ENCODE data around the gene CBR3.

CBR3 gene

DNA sequence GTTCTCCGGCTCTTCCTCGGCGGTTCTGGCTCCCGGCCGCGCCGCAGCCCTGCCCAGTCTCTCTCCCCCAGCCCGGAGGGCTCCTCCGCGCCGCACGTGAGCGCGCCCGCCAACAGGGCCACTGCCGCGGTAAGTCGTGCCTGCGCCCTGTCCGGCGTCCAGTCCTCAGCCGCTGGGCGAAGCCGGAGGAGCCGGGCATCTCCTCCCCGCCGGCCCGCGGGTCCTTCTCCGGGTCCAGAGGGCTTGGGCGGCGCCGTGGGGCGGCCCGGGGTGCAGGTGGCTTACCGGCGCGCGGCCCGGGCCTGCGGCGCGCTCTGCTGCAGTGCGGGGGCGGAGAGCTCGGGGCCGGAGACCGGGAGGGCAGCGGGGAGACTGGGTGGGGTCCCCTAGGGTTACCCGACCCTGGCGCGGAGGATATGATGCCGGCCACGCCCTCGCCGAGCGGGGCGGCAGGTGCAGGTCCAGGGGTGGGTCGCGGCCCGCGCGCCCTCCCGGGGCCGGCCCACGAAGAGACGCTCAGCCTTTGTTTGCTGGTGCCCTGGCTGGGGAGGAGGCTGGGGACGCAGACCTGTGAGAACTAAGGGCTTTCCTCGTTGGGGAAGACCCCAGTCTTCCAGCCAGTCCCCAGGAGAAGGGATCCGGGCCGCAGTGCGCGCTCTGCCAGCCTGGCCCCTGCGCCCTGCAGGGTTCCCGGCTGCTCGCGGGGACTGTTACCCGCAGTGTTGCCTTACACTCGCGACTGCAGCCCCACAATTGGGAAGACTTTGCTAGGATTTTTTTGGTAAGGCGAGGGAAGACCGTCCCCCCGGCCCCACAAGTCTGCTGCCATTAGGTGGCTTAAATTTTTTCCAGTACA lies 22.2 kb downstream of the CBR3 start, which contains the start of gene DOP1B:
TSS of gene DOP1B (plus strand) at position 10 of the 856 bp plus-strand sequence. CDS start 7,910 bp downstream, outside the sequence.
- no peak for DNase-seq

GRCh38 chr21:36159356-36159921 lies 24.6 kb downstream of the CBR3 start:
- DNase-seq = no peak

DNA sequence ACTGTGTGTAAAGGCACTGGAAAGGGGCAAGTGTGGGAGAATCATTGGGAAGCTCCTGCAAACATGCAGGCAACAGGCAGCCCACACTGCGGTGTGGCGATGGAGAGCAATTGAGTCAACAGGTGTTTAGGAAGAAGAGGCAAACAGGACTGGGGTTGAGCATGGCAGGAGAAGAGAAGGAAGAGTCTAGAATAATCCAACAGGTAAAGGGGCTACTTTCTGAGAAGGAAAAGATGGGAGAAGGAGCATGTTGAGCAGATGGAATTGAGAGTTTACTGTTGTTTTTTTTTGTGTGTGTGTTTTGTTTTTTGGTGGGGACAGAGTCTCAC lies 25.9 kb downstream of the CBR3 start:
- no peak for DNase-seq

GRCh38 chr21:36162631-36163030 lies 27.8 kb downstream of the CBR3 start:
- no peak for DNase-seq

DNA sequence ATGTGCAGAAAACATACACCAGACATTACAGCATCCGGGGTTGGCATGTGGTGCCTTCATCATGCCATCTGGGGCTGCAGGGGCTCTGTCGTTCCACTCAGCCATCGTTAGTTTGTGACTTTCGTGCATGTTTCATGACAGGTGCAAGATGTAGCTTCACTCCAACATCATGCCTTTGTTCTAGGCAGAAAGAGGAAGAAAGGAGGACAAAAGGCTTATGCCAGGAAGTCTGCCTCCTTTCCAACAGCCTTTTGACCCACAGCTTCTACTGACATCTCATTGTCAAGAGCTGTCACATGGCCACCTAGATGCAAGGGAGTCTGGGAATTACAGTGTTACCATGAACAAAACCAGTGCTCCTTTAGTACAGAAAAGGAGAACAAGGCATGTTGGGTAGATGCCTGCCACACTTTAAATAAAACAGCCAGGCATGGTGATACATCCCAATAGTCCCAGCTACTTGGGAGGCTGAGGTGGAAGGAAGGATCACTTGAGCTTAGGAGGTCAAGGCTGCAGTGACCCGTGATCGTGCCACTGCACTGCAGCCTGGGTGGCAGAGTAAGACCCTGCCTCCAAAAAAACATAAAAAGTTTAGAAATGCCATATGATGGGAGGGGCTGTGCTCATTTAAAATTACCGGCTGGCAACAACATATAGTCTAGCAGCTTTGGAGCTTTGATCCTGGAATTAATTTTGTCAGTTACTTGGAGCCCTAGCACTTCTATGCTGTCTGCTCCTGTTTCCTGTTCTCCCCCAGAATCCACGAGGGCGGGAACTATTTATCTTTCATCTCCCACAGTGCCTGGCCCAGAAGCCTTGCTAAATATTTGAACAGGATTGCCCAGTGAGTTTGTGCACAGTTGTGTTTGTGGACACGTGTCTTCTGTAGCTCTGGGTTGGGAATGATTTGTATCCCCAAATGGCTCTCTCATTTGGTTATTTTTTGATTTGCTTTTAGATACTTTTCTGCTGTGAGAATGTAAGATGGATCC lies 29.2 kb downstream of the CBR3 start:
- DNase-seq = peak; percentile 63

DNA sequence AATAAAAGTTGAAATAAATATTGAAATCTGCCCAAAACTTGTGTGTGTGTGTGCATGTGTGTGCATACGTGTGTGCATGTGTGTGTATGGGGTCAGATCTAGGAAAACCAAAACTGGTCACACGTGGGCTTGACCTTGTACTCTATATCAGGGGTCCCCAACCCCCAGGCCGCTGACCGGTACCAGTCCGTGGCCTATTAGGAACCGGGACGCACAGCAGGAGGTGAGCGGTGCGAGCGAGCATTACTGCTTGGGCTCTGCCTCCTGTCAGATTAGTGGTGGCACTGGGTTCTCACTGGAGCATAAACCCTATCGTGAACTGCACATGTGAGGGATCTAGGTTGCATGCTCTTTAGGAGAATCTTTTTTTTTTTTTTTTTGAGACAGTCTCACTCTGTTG lies 30.5 kb downstream of the CBR3 start:
- no peak for DNase-seq

GRCh38 chr21:36166705-36167104 lies 31.8 kb downstream of the CBR3 start:
- no peak for DNase-seq

DNA sequence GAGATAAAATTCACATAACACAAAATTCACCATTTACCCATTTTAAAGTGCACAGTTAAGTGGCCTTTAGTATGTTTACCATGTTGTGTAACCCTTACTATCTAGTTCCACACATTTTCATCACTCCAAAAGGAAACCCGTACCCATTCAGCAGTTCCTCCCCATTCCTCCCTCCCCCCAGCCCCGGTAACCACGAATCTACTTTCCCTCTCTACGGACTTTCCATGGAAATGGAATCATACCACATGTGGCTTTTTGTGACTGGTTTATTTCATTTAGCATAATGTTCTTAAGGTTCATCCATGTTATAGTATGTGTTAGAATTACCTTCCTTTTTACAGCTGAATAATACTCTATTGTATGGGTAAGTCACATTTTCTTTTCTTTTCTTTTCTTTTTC lies 32.7 kb downstream of the CBR3 start:
- no peak for DNase-seq

- DNase-seq = no peak
These were observed 34.7 kb downstream of the CBR3 start for GRCh38 chr21:36169470-36170128.

DNA sequence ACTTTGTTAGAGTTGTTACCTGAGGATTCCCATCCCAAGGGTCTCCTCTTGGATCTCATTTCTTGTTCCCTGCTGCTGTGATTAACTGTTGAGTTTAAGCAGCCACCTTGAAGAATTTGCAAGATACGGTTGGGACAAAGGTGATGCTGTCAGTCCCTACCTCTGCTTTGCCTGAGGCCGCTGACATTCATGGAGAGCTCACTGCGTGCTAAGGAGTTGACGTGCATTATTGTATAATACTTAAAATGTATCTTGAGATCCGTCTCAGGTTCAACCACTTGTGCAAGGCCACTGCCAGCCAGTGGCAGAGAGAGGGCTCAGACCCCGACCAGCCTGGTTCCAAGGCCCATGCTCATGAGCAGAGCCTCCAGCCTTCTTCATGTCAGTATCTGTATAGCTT lies 35.9 kb downstream of the CBR3 start:
- no peak for DNase-seq

GRCh38 chr21:36171336-36171735 lies 36.5 kb downstream of the CBR3 start:
- no peak for DNase-seq

DNA sequence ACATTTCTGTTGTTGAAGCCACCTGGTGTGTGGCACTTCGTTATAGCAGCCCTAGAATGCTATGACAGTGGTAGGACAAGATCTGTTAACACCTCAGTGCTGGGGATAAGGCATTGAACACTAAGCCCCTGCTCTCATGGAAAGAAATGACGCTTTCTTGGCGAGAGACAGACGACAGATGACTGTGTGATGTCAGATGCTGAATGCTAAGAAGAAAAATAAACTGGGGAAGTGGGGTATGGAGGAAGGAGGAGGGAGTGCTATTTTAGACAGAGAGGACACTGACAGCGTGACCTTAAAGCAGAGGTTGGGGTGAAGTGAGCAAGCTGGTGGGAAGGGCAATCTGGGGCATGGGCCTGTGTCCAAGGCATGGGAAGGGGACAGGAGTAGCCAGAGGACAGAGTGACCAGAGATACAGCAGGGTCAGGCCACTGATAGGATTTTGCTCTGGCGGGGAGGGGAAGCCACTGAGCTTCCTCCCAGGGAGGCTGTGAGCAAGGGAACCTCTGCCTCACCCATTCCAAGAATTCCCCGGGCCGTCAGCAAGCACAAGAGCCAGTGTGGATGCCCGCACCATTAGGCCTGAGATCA lies 37.0 kb downstream of the CBR3 start:
- DNase-seq = no peak

- no peak for DNase-seq
These were observed 39.9 kb downstream of the CBR3 start for GRCh38 chr21:36174780-36175179.

DNA sequence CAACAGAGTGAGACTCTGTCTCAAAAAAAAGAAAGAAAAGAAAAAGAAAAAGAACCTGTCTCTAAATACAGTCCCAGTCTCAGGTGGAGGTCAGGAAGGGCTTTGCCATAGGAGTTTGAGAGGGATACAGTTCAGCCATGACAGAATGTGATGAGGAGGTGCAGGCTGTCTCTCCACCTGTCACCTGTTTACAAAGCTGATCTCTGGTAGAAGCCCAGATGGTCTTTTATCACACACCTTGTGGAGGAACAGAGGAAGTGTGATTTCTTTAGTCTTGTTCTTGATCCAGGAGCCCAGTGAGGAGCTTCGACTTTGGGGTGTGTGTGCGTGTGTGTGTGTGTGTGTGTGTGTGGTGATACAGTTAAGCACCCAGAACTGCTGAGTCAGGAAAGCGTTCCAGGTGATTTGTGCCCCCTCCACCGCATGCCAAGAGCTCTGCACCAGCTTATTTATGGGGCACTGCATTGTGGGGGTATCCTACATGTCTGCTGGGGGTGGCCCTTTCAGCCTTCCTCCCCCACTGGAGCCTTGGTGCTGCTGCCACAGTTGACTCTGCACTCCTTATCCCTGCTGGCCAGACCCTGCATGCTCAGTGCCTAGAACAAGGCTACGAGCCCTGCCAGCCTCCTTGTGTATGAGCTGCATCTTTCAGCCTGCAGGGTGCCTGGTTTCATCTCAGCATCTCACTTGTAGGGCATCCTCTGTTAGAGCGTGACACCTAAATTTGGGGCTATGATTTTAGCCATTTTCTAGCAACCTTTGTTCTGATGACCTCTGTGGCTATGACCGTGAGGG lies 41.1 kb downstream of the CBR3 start:
- DNase-seq = no peak

GRCh38 chr21:36178349-36178748 lies 43.5 kb downstream of the CBR3 start:
- no peak for DNase-seq

DNA sequence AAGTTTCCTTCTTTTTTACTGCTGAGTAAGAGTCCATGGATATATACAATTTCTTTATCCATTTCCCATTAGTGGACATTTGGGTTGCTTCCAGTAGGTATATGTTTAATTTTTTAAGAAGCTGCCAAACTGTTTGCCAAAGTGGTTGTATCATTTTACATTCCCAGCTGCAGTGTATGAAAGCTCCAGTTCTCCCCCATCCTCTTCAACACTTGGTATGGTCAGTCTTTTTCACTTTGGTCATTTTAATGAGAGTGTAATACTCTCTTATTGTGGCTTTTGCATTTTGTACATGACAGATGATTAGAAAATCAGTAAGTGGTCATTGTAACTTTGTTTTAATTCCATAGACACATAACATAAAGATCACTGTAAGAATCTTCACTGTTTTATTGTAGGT lies 44.3 kb downstream of the CBR3 start:
- no peak for DNase-seq

- DNase-seq = no peak
These were observed 46.1 kb downstream of the CBR3 start for GRCh38 chr21:36180963-36181362.

- no peak for DNase-seq
These were observed 48.4 kb downstream of the CBR3 start for GRCh38 chr21:36183144-36183795.

GRCh38 chr21:36184545-36184944 lies 49.7 kb downstream of the CBR3 start:
- DNase-seq = no peak

DNA sequence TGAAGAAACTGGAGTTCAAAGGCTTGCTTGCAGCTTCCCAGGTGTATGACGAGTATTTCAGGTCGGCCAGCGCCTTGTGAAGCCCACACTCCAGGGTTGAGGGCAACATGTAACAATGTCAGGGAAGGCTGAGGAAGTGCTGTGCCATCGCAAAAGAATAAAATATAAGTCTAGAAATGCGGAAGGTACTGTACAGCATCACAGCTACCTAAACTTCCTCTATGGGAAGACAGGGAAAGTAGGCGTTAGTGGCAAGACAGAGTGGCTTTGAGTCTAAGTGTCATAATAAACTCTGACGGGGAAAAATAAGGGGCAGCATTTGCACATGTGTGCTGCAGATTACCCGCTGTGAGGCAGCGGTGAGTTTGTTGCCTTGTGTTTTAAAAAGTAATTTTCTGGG lies 50.6 kb downstream of the CBR3 start:
- no peak for DNase-seq

- DNase-seq = no peak
These were observed 51.2 kb downstream of the CBR3 start for GRCh38 chr21:36186081-36186480.

Data from eye (tissue), 1 donor.